Natural killer cell treated with Interleukin-12 subunit alpha and Interleukin-12 subunit beta and Interleukin-15 and Interleukin-18, amount 100 ng/mL, for 72 hours (primary cell): ENCODE measurements around the gene DOCK1. TPM values are rescaled to one million over a fixed set of nuclear protein-coding genes. Genes with fewer than 3 reads are reported as not detected.
A peak's percentile ranks its signal among the peaks of the same experiment; 100 is the strongest.

Experiments
- ATAC-seq, 2 donors: fragments of 150-1000 bp; cut with Tn5 transposase in 1 of 2; sonication (Bioruptor Pico), chemical (Tn5 transposase) in 1 of 2; 2 replicates each; pipeline ENCODE4 v1.10.0; 2021
- DNase-seq: peaks from one replicate; pipeline ENCODE4 v3.0.0; 2022; ENCODE audit warnings: low spot score
- H3K27ac Mint-ChIP-seq, 2 donors: 1 replicate in 1 of 2; 2 replicates in 1 of 2; pipeline ENCODE4 v1.8.0; 2022; ENCODE audit warnings: mixed read lengths in 2 of 2, mild to moderate bottlenecking in 1 of 2, moderate library complexity in 1 of 2
- H3K27me3 Mint-ChIP-seq, 2 donors: 1 replicate in 1 of 2; 2 replicates in 1 of 2; pipeline ENCODE4 v1.8.0; 2022; ENCODE audit warnings: mixed read lengths in 2 of 2
- H3K36me3 Mint-ChIP-seq: one replicate; pipeline ENCODE4 v1.8.0; 2022; ENCODE audit warnings: mixed read lengths
- H3K4me1 Mint-ChIP-seq, 2 donors: 1 replicate in 1 of 2; 2 replicates in 1 of 2; pipeline ENCODE4 v1.8.0; 2022; ENCODE audit warnings: low read depth in 2 of 2, mixed read lengths in 2 of 2, mild to moderate bottlenecking in 1 of 2
- H3K4me3 Mint-ChIP-seq: one replicate; pipeline ENCODE4 v1.8.0; 2022; ENCODE audit warnings: mixed read lengths
- H3K9me3 Mint-ChIP-seq: 2 replicates; pipeline ENCODE4 v1.8.0; 2022; ENCODE audit warnings: mixed read lengths
- total RNA-seq, 2 donors: library from RNA; stranded (reverse); gene quantifications; one replicate each; pipeline ENCODE4 v1.2.3, GENCODE V29; 2022

The DOCK1 gene
- total RNA-seq, 2 donors from 2014 or later, result 0.28 to 1.3 TPM

DNA sequence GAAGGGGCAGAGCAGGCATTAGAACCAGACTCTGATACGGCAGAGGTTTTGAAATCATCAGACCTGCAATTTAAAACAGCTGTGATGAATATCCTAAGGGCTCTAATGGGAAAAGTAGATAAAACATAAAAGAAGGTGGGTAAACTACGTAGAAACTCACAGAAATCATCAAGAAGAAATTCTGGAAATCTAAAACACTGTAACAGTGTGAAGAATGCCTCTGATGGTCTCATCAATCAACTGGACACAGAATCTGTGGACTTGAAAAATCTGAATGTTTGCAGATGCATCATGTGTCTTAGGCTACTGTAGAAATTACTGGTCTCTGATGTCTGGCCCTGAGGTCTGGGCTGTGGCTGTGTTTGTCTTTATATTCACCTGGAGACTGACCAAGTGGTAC, 470.8 kb downstream of the DOCK1 start:
- Mint-ChIP-seq H3K27ac (no peak overlapping the region), H3K4me1 (no peaks in the 10 kb centered on the region), H3K36me3 (no peaks in the 10 kb centered on the region), H3K4me3 (no peak overlapping the region), H3K27me3 (peaks cover 17 to 29% of the 10 kb centered on the region in 2 donors), H3K9me3 (no peaks in the 10 kb centered on the region)
- DNase-seq, result no peak
- no peak for ATAC-seq

DNA sequence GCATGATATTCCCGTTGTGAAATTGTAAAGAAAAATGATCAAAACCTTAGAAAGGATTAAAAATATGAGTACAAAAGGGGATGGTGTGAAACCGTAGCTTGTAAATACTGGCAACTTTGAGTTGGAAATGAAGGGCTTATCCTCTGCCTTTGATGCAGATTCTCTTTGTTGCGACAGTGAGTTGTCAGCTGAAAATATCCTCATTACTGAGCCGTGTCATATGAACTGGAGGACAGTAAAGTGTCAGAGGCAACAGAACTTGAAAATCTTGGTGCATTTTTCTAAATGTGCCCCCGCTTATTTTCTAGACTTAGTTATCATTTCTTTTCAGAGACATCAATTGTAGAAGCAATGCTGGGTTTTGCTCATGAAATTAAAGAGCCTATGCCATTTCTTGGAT, 473.4 kb downstream of the DOCK1 start:
- no peak for DNase-seq
- Mint-ChIP-seq H3K36me3 (no peaks in the 10 kb centered on the region), H3K4me1 (no peaks in the 10 kb centered on the region), H3K27ac (no peak overlapping the region), H3K9me3 (no peaks in the 10 kb centered on the region), H3K4me3 (no peak overlapping the region), H3K27me3 (peaks cover 9 to 16% of the 10 kb centered on the region in 2 donors)
- ATAC-seq, result no peak

DNA sequence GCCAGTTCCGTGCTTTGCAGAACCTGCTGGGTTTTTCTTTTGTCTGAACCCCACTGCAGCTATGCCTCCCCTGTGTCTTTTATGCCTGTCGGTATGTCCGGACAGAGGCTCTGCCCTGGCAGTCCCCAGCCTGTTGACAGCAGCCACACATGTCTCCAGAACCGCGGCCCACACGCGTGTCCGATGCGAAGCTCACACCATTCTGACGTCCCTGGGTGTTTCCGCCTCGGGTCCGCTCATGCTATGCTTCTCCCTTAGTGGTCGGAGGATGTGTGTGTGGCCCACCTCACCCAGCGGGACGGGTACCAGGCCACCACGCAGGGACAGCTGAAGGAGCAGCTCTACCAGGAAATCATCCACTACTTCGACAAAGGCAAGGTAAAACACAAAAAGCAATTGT, 479.3 kb downstream of the DOCK1 start:
- DNase-seq, result no peak
- Mint-ChIP-seq H3K9me3 (no peaks in the 10 kb centered on the region), H3K27ac (no peak overlapping the region), H3K4me1 (no peaks in the 10 kb centered on the region), H3K4me3 (no peak overlapping the region), H3K36me3 (no peaks in the 10 kb centered on the region), H3K27me3 (peaks cover 2 to 6% of the 10 kb centered on the region in 2 donors)
- ATAC-seq, result peak in 1 of 2 donors; percentile 29

DNA sequence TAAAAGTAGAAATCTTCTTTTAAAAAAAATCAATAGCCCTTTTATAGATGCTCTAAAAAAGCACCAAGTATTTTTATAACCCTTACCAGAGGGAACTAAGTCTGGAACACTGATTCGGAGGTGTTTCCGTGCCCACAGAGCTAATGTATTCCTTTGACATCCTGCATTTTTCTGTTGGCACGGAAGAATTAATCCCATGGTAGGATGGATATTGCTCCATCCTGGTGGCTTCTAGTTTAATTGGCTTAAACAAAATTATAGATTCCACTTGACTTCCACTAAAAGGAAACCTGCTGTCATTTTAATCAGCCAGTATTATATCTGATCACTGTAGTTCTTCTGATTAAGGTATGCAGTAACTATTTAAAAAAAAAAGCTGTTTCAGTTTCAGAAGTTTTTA, 479.8 kb downstream of the DOCK1 start:
- Mint-ChIP-seq H3K36me3 (no peaks in the 10 kb centered on the region), H3K4me3 (no peak overlapping the region), H3K9me3 (no peaks in the 10 kb centered on the region), H3K27ac (no peak overlapping the region), H3K4me1 (no peaks in the 10 kb centered on the region), H3K27me3 (peaks cover 2 to 6% of the 10 kb centered on the region in 2 donors)
- ATAC-seq (no peak), DNase-seq (no peak)

DNA sequence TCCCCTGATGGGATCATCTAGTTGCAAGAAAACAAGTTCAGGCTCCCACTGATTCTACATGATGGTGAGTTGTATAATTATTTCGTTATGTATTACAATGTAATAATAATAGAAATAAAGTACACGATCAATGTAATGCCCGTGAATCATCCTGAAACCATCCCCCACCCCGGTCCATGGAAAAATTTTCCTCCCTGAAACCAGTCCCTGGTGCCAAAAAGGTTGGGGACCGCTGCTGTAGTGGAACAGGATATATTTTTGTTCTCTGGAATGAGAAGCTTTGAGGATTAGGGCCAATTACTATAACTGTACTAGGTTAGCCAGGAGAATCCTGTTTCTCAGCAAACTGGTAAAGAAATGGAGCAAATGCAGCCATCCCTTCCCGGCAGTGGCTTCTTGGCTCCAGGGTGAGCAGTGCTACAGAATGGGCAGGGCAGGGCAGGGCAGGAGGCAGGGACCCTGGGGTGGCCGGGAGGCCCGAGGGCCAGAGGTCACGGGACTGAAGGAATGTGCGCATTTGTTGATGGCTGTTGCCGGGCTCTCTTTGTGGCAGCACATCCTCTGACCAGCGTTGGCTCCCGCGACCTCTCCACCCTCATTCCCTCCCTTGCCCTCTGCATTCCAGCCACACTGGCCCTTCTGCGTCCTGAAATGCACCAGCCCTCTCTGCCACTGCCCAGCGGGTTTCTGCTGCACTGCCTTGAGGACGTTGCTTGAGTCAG, 481.5 kb downstream of the DOCK1 start:
- DNase-seq (no peak), ATAC-seq (no peak)
- Mint-ChIP-seq H3K4me1 (no peaks in the 10 kb centered on the region), H3K27me3 (peaks cover 2 to 6% of the 10 kb centered on the region in 2 donors), H3K9me3 (no peaks in the 10 kb centered on the region), H3K4me3 (no peak overlapping the region), H3K27ac (no peak overlapping the region), H3K36me3 (no peaks in the 10 kb centered on the region)

DNA sequence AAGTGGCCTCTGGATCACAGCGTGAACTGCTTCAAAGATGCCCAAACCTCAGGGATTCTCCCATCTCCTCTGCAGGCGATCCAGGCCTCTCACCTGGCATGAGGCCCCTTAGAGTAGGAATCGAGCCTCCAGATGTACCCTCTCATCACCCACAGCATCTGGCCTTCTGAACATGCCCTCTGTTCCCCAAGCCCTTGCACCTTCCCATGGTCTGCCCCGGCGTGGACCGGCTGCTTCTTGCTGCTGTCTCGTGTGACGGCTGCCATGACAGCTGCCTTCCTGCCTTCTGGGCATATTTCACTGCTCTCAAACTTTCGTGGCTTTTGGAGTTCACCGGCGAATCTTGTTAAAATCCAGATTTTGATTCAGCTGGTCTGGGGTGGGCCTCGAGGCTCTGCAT, 486.6 kb downstream of the DOCK1 start:
- Mint-ChIP-seq H3K27me3 (peaks cover 2 to 6% of the 10 kb centered on the region in 2 donors), H3K4me1 (no peaks in the 10 kb centered on the region), H3K36me3 (no peaks in the 10 kb centered on the region), H3K4me3 (no peak overlapping the region), H3K27ac (no peak overlapping the region), H3K9me3 (no peaks in the 10 kb centered on the region)
- DNase-seq (peak; percentile 37), ATAC-seq (no peak)

DNA sequence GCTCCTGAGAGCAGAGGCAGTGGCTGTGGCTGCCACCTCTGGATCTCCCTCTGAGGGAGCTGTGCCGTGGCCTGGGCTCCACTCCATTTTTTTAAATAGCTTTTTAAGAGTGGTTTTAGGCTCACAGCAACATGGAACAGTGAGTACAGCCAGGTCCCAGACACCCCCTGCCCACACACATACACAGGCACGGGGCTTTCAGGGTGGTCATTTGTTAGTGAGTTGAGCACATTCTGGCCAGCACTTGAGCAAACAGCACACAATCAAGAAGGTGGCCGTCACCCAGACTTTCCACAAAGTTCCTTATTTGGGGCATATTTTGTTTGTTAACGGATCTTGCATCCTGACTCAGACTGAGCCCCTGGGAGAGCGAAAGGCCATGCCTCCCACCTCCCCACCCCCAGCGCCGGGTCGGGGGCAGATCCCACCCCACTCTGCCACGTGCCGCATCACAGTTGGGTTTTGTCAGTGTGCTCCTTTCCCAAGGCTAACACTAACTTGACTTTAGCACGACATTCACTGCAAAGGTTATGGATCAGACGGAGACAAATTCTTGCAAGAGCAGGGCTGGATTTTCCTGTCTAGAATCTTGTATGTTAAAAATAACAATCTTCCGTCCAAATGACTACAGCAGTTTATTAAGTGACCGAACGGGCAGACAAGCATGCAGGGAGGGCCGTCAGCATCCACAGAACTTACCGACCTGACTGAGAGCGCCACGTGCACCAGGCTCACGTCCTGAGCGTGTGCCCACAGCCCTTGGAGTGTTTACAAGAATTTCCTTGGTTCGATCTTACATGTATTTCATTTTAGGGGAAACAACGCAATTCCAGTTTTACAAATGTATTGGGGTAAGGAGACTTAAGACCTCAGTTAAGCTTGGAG, 487.4 kb downstream of the DOCK1 start:
- DNase-seq (peak; percentile 39), ATAC-seq (no peak)
- no peaks in the 10 kb centered on the region for H3K9me3 Mint-ChIP-seq
- no peak overlapping the region for H3K27ac Mint-ChIP-seq
- H3K4me3 Mint-ChIP-seq, result no peak overlapping the region
- H3K27me3 Mint-ChIP-seq, result peaks cover 0 to 2% of the 10 kb centered on the region in 2 donors
- no peaks in the 10 kb centered on the region for H3K36me3 Mint-ChIP-seq
- no peaks in the 10 kb centered on the region for H3K4me1 Mint-ChIP-seq

DNA sequence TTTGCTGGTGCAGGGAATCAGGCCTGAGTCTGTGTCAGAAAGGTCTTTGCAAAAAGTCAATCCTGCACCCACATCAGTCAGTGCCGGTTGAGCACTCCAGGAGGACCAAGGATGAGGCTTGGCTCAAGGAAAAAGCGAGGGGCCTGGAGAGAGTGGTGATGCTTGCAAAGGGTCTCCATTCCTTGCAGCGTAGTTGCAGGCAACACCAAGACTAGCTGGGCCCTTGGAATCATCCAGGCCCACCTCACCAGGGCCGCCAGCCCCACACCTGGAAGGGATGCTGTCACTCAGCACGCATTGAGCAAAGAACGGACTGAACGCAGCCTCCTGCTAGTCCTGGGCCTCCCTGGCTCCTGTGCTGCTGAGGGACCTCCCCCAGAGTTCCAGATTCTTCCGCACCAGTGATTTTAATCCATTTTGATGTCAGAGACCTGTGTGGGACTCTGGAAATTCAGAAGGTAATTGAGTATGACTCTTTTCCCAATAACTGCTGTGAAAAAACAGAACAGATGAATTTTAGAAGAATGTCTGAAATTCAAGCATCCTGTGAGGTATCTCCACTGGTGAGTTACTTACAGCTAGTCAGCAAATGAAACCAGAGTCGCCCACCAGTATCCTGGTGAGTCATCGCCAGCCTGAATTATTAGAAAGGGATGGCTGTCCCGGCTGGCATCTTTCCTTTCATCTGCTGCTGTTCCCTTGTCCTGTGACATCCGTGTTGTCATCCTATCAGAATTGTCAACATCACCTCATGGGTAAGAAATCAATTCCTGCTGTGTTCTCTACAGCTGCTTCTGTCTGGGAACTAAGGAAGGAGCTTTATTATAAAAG, 493.1 kb downstream of the DOCK1 start:
- H3K4me3 Mint-ChIP-seq, result no peak overlapping the region
- peaks cover 4% of the 10 kb centered on the region for H3K9me3 Mint-ChIP-seq
- H3K27me3 Mint-ChIP-seq, result no peaks in the 10 kb centered on the region
- DNase-seq (no peak), ATAC-seq (no peak)
- no peaks in the 10 kb centered on the region for H3K36me3 Mint-ChIP-seq
- H3K27ac Mint-ChIP-seq, result no peak overlapping the region
- no peaks in the 10 kb centered on the region for H3K4me1 Mint-ChIP-seq

DNA sequence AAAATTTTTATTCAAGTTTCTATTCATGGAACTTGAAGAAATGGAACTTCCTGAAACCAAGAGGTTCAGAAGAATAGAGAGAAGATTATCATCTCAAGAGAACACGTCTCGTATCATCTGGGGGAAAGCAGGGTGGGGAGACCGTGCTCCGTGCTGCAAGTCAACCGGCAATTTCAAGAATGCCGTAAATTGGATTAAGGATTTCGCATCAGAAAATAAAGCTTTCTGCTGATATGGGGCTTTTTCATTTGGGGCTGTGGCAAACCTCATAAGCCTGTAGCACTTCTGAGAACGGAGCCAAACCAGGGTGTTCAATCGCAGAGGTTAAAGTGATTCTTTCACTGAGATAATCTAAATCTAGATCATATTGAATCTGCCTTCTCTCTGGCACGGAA, 493.7 kb downstream of the DOCK1 start:
- H3K9me3 Mint-ChIP-seq, result peaks cover 4% of the 10 kb centered on the region
- no peaks in the 10 kb centered on the region for H3K36me3 Mint-ChIP-seq
- no peak overlapping the region for H3K27ac Mint-ChIP-seq
- H3K4me3 Mint-ChIP-seq, result no peak overlapping the region
- no peak for ATAC-seq
- DNase-seq, result no peak
- no peaks in the 10 kb centered on the region for H3K4me1 Mint-ChIP-seq
- H3K27me3 Mint-ChIP-seq, result no peaks in the 10 kb centered on the region

DNA sequence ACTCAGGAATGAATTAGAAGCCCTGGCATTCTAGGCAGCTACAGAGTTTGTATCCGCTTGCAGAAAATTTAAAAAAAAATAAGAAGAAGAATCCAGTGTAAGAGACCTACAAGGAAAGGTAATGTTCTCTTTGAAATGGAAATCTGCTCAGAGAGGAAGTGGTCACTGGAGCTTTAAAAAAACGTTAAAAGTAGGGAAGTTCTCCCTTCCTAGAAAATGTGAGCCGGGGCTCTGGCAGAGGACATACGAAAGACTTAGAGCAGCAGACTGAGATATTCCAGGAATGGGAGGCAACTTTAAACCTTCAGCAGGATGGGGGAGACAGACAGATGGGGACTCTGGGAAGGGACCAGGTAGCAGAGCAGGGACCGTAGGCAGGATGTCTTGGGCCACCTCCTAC, 494.4 kb downstream of the DOCK1 start:
- H3K27ac Mint-ChIP-seq, result no peak overlapping the region

DNA sequence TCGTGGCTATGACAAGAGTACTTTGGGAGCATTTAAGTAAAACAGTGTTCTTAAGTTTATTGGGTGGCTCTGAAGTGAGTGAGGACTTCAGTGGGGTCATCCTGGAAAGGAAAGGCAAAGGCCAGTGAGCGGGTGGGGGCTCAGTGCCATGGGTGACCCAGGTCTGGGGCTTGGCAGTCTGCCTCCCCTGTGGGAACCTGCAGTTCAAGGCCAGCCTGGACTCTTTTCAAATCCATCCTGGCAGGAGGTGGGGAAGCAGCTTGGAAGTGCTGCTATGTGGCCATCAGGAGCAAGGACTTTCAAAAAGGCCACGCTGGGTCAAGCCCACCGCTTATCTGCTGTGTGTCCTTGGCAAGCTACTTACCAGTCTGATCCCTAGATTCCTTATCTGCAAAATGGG, 495.0 kb downstream of the DOCK1 start:
- H3K27ac Mint-ChIP-seq, result no peak overlapping the region
- DNase-seq (no peak), ATAC-seq (no peak)
- H3K36me3 Mint-ChIP-seq, result no peaks in the 10 kb centered on the region
- H3K4me1 Mint-ChIP-seq, result no peaks in the 10 kb centered on the region
- H3K4me3 Mint-ChIP-seq, result no peak overlapping the region
- no peaks in the 10 kb centered on the region for H3K27me3 Mint-ChIP-seq
- H3K9me3 Mint-ChIP-seq, result peaks cover 4% of the 10 kb centered on the region

More for the DNA sequence above, 494.4 kb downstream of the DOCK1 start:
- DNase-seq (no peak), ATAC-seq (no peak)
- no peaks in the 10 kb centered on the region for H3K36me3 Mint-ChIP-seq
- H3K4me1 Mint-ChIP-seq, result no peaks in the 10 kb centered on the region
- H3K27me3 Mint-ChIP-seq, result no peaks in the 10 kb centered on the region
- H3K4me3 Mint-ChIP-seq, result no peak overlapping the region
- peaks cover 4% of the 10 kb centered on the region for H3K9me3 Mint-ChIP-seq

DNA sequence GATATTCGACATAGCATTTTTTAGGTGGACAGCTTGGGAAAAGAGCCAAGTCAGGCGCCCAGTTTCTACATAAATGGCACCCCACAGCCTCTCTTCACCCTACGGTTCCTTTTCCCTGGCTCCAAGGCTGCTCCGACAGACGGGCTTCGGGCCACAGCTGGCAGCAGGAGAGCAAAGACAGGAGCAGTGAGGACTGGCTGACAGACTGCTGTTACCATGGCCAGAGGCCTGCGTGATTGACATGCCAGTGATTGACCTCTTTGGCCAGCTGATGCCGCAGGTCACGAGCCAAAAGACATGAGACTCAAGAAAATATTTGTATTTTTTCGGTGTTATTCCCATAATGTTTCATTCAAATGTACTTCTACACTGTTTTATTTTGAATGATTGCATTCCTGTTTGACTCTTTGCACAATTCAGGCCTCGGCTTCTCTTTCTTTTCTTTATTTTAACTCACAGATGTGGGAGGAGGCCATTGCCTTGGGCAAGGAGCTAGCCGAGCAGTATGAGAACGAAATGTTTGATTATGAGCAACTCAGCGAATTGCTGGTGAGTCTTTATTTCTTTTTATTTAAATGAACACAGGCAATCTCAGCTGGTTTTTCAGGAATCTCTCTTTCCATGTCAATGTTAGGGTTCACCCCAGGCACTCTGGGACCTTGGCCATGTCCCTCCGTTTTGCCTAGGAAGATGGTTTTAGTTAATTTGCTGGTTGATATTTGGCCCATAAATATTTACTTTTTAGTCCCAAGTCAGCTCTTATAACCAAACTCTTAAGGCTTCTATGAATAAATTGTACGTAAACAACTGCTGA, 497.6 kb downstream of the DOCK1 start:
- DNase-seq, result no peak
- peaks cover 4% of the 10 kb centered on the region for H3K9me3 Mint-ChIP-seq

DNA sequence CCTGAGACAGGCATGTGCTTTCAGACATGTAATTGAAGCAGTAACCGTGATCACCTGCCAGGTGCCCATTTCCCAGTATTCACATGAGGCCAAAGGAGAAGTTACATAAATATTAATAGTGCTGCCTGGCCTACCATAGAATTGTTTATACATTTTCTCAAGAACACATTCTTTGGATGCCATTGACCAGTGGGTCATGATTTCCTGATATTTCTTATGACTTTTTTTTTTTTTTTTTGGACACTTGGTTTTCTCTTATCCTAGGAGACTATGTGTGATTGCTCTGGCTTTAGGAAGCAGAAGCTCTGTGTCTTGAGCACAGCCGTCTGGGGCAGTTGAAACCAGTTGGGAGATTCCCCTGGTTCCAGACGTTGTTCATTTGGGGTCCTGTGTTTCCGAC, 500.0 kb downstream of the DOCK1 start:
- H3K27ac Mint-ChIP-seq, result no peak overlapping the region
- DNase-seq, result no peak
- peaks cover 0 to 3% of the 10 kb centered on the region in 2 donors for H3K27me3 Mint-ChIP-seq
- no peak overlapping the region for H3K4me3 Mint-ChIP-seq
- H3K36me3 Mint-ChIP-seq, result no peaks in the 10 kb centered on the region
- ATAC-seq, result no peak
- peaks cover 4% of the 10 kb centered on the region for H3K9me3 Mint-ChIP-seq
- no peaks in the 10 kb centered on the region for H3K4me1 Mint-ChIP-seq

More for the DNA sequence above, 497.6 kb downstream of the DOCK1 start:
- Mint-ChIP-seq H3K27ac (no peak overlapping the region), H3K36me3 (no peaks in the 10 kb centered on the region), H3K27me3 (no peaks in the 10 kb centered on the region), H3K4me3 (no peak overlapping the region), H3K4me1 (no peaks in the 10 kb centered on the region)
- no peak for ATAC-seq
